ENCODE measurements around the gene SETBP1.

Gene SETBP1

DNA sequence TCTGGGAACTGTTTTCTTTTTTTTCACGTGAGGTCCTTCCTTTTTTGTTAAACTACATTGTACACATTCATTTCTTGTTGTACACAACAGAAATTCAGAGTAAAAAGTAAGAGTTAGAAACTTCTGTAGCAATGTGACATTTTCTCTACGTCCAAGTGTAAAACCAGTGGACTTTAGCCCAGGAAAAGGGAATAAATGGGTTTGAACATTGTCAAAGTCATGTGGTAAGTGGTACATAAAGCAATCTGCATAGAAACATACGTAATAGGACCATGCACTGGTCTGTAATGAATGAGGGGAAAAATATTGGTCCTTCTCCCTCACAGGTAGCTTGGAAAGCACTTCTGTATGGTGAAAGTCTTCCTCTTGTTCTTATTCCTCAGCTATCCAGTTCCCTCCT is 421.4 kb downstream of the SETBP1 start:
- DNase-seq (ENCODE audit: low read depth in 1 of 2, low spot score in 1 of 2) = no peak

DNA sequence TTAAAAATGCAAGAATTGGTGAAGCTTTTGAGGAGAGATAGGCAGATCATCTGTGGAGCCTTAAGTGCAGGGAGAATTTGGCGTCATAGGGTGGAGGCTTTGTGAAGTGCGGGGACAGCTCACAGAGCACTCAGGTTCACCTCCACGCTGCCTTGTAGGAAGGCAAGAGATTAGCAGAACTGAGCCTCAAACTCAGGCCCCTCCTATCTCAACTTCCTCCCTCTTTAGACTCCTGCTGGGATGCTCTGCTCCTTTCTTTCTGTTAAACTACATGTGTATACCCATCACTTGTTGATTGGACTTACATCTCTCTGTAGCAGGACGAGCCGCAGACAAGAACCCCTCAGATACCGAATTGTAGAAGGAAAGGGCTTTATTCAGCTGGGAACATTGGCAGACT is 422.2 kb downstream of the SETBP1 start:
- no peak for DNase-seq (ENCODE audit: low read depth in 1 of 2, low spot score in 1 of 2)

DNA sequence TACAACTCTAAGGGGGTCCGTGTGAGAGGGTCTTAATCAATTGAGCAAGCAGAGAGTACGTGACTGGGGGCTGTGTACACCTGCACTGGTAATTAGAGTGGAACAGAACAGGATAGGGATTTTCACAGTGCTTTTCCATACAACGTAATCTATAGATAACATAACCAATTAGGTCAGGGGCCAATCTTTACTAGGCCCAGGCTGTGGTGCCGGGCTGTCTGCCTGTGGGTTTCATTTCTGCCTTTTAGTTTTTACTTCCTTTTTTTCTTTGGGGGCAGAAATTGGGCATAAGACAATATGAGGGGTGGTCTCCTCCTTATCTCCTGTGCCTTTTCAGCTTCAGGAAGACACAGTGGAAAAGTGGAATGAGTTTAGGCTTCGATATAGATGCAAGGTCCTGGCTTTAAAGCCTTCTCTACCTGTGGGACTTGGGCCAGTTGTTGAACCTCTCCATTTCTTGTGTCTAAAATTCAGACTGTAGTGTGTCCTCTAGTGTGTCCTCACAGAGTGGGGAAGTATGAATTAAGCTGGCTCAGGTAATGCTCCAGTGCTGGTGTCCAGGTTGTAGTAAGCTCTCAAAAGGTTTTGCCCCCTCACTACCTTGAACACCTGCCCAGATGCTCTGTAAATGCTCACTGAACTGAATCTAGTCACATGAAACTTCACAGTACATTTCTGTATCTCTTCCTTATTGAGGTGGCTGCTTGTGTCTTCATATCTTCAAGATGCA is 422.8 kb downstream of the SETBP1 start:
- no peak for DNase-seq (ENCODE audit: low read depth in 1 of 2, low spot score in 1 of 2)

DNA sequence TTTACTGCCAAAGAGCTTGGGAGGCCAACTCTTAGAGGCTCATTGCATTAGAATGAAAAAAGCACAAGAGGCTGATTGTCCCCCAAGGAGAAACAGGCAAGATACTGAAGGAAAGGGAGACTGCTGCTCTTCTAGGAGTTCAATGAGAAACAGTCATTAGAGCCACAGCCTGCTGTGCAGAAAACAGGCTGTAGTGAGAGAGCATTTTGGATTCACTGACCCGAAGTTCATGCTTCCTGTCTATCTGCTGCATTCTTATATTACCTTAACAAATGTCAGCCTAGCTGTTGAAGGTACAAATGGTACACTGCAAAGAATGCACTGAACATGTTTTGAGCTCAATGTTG is 423.3 kb downstream of the SETBP1 start:
- no peak for DNase-seq (ENCODE audit: low read depth in 1 of 2, low spot score in 1 of 2)

DNA sequence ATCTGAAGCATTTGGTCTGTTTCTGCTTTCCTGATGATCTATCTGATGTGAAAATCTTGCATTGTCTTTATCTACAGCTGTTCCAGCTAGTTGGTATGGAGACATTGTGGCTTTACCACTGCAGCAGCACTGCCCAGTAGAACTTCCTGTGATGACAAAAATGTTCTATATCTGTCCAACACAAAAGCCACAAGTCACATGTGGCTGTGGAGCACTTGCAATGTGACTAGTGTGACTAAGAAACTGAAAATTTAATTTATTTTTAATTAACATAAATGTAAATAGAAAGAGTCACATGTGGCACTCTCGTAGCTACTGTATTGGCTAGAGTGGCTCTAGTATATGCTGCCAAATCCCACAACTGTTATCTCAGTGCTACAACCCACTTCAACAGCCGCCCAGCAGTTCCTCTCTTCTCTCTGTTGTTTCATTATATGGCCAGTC is 425.7 kb downstream of the SETBP1 start:
- DNase-seq (ENCODE audit: low read depth in 1 of 2, low spot score in 1 of 2) = no peak

DNA sequence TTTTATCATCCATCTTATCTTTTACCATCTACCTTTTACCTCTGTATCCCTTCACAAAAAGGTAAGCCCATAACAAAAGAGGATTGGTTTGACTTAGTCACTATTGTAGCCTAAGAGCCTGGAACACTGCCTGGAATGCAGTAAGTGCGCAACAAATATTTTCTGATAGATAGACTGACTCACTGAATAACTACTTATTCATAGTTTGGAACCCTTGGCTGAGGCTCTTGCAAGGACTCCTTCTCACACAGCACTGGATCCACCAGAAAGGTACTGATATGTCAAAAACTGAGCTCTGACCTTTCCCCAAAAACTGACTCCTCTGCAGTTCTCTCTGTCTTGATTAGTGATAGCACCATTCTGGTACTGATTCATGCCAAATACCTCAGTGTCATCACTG is 426.7 kb downstream of the SETBP1 start:
- DNase-seq (ENCODE audit: low read depth in 1 of 2, low spot score in 1 of 2) = no peak

DNA sequence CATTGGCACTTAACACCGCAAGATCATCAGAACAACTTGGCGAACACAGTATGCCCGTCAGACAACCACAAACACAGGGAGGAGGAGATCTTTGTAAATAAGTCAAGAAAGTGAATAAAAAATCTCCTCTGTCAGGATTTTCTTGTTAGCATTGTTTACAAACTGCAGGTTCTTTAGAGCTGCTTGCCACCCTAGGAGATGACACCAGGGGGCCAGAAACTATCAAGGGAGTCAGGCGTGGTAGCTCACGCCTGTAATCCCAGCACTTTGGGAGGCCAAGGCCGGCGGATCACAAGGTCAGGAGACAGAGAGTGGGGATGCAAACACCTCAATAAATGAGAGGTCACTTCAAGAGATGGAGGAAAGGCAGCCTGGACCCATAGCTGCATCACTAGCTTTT is 428.1 kb downstream of the SETBP1 start:
- no peak for DNase-seq (ENCODE audit: low read depth in 1 of 2, low spot score in 1 of 2)

DNA sequence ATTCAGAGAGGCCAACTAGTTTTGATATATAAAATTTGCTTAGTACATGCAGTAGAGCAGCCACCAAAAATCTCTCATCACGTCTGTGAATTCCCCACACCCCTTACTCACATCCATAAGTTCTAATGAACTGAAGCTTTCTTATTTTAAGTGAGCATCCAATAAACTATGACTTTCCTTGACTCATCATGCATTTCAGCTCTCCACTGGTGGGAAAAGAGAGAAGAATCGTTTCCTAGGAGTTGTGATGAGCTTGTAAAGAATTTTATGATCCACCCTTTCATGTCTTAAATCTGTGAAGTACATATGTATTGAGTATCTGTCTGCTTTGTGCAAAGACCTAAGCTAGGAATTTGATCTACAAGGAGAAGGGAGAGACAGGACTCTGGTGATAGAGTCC is 428.6 kb downstream of the SETBP1 start:
- DNase-seq (ENCODE audit: low read depth in 1 of 2, low spot score in 1 of 2) = no peak

DNA sequence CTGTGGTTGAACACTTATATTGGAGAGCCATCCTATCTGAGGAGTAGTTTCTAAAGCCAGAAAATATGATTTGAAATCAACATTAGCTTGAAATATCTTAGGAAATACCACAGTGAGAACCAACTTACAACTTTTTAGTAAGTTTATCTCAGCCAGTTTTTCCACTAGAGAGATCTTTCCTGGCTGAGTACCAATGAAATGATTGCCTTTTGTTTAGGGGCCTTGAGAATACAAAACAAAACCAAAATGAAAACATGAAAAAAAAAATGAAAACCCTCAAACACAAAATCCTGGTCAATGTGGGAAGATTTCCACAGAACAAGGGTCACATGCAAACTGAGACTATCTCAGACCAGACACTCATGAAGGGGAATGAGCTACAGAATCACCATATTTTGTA is 429.0 kb downstream of the SETBP1 start:
- DNase-seq (ENCODE audit: low read depth in 1 of 2, low spot score in 1 of 2) = no peak

DNA sequence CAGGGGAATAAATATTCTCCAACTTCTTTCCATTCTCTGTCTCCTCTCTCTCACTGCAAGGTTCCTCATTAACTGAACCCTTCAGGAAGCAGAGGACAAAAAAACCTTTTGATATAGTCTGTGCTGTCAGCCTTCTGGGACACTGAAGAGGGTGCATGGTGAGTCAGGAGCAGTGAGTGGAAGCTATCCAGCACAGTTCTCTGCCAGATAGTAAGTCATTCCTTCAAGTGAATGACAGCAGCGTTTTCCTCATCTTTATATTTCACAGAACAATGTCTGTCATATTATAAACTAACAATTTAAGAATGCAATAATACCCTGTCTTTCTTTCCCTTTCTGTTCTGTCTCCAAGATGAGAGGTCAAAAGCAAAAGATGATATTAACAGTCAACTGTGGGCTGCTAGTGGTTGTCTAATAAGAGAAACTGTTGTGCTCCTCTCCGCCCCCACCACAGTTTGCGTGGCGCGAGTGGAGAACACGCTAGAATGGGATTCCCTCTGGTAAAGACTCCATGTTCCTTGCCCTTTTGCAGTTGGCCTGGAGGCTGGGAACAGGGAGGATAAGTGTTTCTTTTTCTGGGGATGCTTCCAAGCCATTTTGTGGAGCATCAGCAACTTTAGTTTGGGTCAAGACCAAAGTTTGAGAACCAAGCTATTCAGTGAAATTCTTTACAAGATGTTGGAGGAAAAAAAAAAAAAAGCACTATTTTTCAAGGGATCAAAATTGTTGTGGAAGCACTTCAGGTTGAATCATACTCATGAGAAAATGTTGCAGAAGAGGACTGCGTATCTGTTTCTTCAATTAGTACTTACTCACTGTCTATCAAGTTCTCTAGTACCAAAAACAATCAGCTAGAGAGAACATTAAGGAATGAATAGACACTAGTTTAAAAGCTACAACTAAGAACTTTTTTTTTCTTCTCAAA is 430.2 kb downstream of the SETBP1 start:
- DNase-seq (ENCODE audit: low read depth in 1 of 2, low spot score in 1 of 2) = no peak

DNA sequence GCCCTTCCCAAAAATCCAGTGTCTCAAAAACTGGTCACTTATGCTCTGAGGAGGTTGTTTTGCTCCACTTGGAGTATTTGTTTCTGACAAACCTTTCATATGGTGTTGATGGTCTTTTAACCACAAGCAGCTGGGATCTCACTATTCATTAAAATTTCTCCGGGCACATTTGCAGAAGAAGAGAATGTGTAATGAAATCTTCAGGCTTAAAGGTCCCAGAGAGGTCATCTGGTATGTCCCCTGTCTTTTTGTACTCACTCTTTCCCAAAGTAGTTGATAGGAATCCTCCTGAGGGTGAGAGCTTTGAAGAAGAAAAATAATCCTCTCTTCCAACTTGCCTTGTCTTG is 430.8 kb downstream of the SETBP1 start:
- no peak for DNase-seq (ENCODE audit: low read depth in 1 of 2, low spot score in 1 of 2)

DNA sequence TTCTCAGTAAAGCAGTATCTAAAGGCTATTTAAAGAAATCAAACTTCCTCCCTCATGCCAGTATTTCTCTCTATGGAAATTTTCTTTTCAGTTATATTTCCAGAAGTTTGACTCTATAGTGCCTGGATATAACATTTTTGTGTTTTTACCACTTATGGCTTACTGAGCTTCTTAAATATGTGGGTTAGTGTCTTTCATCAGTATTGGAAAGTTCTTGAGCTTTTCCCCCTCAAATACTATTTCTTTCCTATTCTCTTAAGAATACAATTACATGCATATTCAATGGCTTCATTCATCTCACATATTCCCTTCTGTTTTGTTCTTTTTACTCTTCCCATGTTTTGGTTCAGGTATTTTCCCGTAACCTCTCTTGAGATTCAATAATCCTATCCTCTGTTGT is 432.0 kb downstream of the SETBP1 start:
- DNase-seq (ENCODE audit: low read depth in 1 of 2, low spot score in 1 of 2) = no peak

DNA sequence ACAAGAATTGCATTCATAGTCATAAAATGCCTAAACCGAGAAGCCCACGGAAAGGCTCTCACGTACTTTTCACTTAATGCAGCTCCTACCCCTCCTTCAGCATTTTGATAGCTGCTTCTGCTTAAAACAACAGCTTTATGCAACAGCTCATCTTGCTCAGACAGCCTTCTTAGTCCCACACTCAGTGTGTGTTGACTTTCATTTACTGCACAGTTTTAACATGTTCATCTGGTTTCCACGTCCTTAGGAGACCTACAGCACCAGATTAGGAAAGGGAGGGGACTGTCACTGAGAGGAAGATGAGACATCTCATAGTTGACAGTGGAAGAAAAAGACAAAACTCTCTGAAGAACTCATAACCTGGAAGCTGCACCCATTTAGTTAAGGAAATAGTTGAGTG is 435.4 kb downstream of the SETBP1 start:
- no peak for DNase-seq (ENCODE audit: low read depth in 1 of 2, low spot score in 1 of 2)

Data from activated CD4-positive, alpha-beta T cell treated with anti-CD3 and anti-CD28 coated beads, Interleukin-2, amount 50 U/mL, for 24 hours (primary cell).